GM18951 (cell line): Measurements from ENCODE around the gene OR2B2.

Experiments used
- POLR2A ChIP-seq: IDR thresholded peaks from 4 replicates; pipeline ENCODE4 v1.6.1; 2011; ENCODE audit warnings: mild to moderate bottlenecking; ENCODE audit not compliant: insufficient read length, insufficient read depth; ENCODE audit errors: extremely low read depth
- in situ Hi-C: fragments of 300-500 bp; cut with MboI; formaldehyde crosslinking; loops from one replicate; pipeline ENCODE4 v1.12.0; 2022; ENCODE audit warnings: low sequenced_read_pairs, mixed read lengths, inconsistent platforms; ENCODE audit not compliant: unreplicated experiment

The OR2B2 gene

GRCh38 chr6:27867051-27867944 lies 44.9 kb downstream of the OR2B2 start:
- in situ Hi-C loops, result loop anchor here (5.0 kb wide), 1 partner anchor 35 kb away; a partner anchor contains a TSS
- TF ChIP-seq POLR2A, result peak; percentile 97

DNA sequence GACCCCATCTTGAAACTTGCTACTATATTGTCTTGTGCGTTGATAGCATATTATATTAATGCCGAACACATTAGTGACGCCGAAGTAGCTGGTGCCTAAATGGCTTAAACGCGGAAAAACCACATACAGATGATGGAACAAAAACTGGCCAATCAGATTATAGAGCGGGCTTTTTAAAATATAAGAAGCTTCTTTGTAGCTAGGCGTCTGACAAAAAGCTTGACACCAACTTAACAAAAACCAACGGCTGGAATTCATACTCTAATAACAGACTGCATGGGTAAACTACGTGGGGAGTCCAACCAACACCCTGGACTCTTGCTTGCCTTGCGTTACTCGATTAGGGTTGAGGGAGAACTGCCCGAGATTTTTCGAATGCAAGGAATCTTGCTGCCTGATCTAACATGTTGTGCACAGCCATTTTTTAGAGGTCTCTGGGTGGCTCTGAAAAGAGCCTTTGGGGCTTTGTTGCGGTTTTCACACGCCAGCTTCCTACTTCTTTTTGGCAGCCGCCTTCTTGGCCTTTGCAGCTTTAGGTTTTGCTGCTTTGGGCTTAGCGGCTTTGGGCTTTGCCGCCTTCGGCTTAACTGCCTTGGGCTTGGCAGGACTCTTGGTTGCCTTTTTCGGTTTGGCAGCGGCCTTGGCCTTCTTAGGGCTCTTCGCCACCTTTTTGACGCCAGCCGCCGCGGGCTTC lies 45.7 kb downstream of the OR2B2 start:
- in situ Hi-C loops, result loop anchor here (5.0 kb wide), 1 partner anchor 34 kb away; a partner anchor contains a TSS
- TF ChIP-seq POLR2A, result peak; percentile 88

DNA sequence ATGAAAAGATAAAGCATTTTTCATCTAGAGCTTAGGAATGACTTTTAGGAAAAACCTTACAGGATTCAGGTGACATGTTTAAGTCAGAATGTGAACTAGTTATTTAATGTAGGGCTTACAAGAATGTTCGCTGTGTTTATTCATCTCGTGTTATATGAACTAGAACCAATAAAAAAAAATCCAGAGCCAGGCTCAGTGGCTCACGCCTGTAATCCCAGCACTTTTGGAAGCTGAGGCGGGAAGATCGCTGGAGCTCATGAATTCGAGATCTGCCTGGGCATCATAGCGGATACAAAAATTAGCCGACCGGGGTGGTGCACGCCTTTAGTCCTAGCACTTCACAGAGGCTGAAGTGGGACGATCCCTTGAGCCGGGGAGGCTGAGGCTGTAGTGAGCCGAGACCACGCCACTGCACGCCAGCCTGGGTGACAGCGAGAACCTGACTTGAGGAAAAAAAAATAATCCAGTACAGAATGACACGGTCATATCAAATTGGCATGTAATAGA lies 46.3 kb downstream of the OR2B2 start:
- peak; percentile 75 for TF ChIP-seq POLR2A
- in situ Hi-C loops, result loop anchor here (5.0 kb wide), 1 partner anchor 34 kb away; a partner anchor contains a TSS

DNA sequence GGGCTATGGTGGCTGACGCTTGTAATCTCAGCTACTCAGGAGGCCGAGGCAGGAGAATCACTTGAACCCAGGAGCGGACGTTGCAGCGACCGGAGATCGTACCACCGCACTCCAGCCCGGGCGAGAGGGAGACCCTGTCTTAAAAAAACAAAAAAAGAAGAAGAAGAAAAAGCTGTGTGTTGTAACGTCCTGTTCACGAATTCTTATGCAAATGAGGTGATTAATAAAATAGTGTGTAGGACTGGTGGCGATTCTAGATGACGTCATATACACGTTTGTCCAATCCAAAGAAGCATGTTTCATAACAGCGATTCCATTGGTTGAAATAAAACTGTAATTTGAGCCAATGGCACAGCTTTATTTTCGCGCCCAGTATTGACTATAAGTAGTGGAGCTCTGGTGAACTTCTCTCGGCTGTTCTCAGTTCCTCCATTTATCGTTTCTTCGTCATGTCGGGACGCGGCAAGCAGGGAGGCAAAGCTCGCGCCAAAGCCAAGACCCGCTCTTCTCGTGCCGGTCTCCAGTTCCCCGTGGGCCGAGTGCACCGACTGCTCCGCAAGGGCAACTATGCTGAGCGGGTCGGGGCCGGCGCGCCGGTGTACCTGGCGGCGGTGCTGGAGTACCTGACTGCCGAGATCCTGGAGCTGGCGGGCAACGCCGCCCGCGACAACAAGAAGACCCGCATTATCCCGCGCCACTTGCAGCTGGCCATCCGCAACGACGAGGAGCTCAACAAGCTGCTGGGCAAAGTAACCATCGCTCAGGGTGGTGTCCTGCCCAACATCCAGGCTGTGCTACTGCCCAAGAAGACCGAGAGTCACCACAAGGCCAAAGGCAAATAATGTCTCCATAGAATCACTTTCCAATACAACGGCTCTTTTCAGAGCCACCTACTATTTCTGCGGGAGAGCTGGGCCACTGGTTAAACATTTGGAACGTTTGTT lies 47.0 kb downstream of the OR2B2 start:
- in situ Hi-C loops, result loop anchor here (5.0 kb wide), 1 partner anchor 33 kb away; a partner anchor contains a TSS
- TF ChIP-seq POLR2A, result peak; percentile 97

DNA sequence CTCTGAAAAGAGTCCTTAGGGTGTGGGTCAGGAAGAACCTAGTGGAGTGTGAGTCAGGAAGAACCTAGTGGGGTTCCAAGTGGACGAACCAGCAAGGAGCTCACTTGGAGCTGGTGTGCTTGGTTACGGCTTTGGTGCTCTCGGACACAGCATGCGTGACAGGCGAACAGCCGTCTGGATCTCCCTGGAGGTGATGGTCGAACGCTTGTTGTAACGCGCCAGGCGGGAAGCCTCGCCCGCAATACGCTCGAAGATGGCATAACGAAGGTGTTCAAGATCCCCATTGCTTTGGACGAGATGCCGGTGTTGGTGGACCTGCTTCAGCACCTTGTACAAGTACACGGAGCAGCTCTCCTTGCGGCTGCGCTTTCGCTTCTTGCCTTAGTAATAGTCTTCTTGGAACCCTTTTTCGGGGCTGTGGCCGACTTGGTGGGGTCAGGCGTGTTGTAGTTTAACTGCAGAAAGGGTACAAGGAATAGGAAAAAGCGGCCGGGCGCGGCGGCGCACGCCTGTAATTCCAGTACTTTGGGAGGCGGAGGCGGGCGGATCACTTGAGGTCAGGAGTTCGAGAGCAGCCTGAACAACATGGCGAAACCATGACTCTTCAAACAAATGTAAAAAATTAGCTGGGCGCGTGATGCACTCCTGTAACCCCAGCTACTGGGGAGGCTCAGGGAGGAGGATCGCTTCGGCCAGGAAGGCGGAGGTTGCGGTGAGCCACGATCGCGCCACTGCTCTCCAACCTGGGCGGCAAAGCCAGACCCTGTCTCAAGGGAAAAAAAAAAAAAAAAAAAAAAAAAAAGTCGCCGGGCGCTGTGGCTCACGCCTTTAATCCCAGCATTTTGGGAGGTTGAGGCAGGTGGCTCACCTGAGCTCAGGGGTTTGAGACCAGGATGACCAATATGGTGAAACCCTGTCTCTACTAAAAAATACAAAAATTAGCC lies 48.0 kb downstream of the OR2B2 start:
- TF ChIP-seq POLR2A, result peak; percentile 31
- in situ Hi-C loops, result no loop called here

- no peak for TF ChIP-seq POLR2A
- in situ Hi-C loops, result no loop called here
These were observed 49.7 kb downstream of the OR2B2 start for GRCh38 chr6:27862396-27863066.

- TF ChIP-seq POLR2A, result no peak
- in situ Hi-C loops, result no loop called here
These were observed 50.3 kb downstream of the OR2B2 start for GRCh38 chr6:27861861-27862260.

DNA sequence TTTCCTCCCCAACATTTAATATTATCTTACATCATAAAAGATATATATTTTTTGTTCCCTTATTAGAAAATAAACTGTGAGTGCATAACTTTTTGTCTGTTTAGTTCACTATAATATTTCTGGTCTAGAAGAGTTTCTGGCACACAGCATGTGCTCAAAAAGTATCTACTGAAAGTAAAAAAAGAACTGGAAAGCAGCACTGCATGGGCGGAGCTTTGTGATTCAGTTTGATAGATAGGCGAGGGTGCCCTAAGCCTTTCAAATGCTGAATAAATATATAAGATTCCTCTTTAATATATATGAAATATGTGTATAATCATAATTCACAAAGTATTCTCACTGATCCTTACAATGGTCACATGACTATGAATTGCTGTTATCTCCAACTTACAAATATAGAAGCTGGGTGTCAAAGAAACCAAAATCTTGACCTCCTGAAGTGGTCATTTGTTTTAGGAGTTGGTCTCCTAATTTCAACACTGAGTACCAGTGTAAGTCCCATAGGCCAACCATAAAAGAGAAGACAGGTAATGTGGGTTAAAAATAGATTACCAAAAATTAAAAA lies 50.8 kb downstream of the OR2B2 start:
- TF ChIP-seq POLR2A, result no peak
- in situ Hi-C loops, result no loop called here
